Small intestine (tissue), 7 donors: ENCODE results near the gene GRIN1. TPM values are rescaled to one million over a fixed set of nuclear protein-coding genes. Genes with fewer than 3 reads are reported as not detected.

ENCODE experiments used
- DNase-seq, 2 donors: peaks; one replicate each; pipeline versions ENCODE4 v3.0.0 to v3.0.0-alpha.2; 2013
- FAIRE-seq: peaks from 2 replicates; lab custom pipeline; 2012; peaks lifted over from hg19 to GRCh38; lab: Jason Lieb, UNC
- H3K27ac ChIP-seq, 3 donors: one replicate each; pipeline ENCODE4 v1.5.1; 2013; ENCODE audit warnings: low read length in 2 of 3, mild to moderate bottlenecking in 2 of 3, control low read depth in 1 of 3, inconsistent platforms in 1 of 3, low read depth in 1 of 3, moderate library complexity in 1 of 3
- H3K27me3 ChIP-seq, 3 donors: one replicate each; pipeline ENCODE4 v1.6.1; 2013; ENCODE audit warnings: low read length in 3 of 3, inconsistent platforms in 1 of 3; ENCODE audit not compliant: control insufficient read depth in 3 of 3, insufficient read depth in 3 of 3
- H3K36me3 ChIP-seq, 3 donors: one replicate each; pipeline ENCODE4 v1.6.1; 2013; ENCODE audit warnings: low read length in 3 of 3, inconsistent platforms in 1 of 3, low read depth in 1 of 3, mild to moderate bottlenecking in 1 of 3, moderate library complexity in 1 of 3; ENCODE audit not compliant: control insufficient read depth in 3 of 3, insufficient read depth in 2 of 3
- H3K4me1 ChIP-seq, 3 donors: one replicate each; pipeline ENCODE4 v1.6.1; 2013; ENCODE audit warnings: low read length in 2 of 3, inconsistent platforms in 1 of 3, low read depth in 1 of 3, mild to moderate bottlenecking in 1 of 3, moderate library complexity in 1 of 3; ENCODE audit not compliant: control insufficient read depth in 3 of 3, insufficient read depth in 2 of 3
- H3K4me3 ChIP-seq, 3 donors: one replicate each; pipeline ENCODE4 v1.5.1; 2013; ENCODE audit warnings: low read length in 3 of 3, control low read depth in 1 of 3, inconsistent platforms in 1 of 3, low read depth in 1 of 3, mild to moderate bottlenecking in 1 of 3, moderate library complexity in 1 of 3
- H3K9me3 ChIP-seq, 2 donors: one replicate each; pipeline ENCODE4 v1.6.1; 2013; ENCODE audit warnings: low read depth in 1 of 2, low read length in 1 of 2; ENCODE audit not compliant: control insufficient read depth in 2 of 2, insufficient read depth in 1 of 2
- WGBS, 3 donors: extraction: QIAGEN DNeasy Blood & Tissue Kit; methylation state at CpG; one replicate each; pipeline ENCODE4 v1.1.7; 2013; 5-methylcytosine and 5-hydroxymethylcytosine counted together
- polyA plus RNA-seq, 4 donors: library from polyadenylated mRNA; stranded (reverse) in 3 of 4; unstranded in 1 of 4; fragments of 200-250 nt in 3 of 4; fragments of 120-200 nt in 1 of 4; gene quantifications; one replicate each; pipeline versions ENCODE4 v1.2.1 to v1.2.3, GENCODE V29; 2013
- donor health status: healthy with polysubstance abuse.
- donor health status: control.
- donor health status: control.
- donor health status: Bipolar disorder and iron deficiency.
- donor health status: healthy.

Gene GRIN1
- polyA plus RNA-seq, 4 donors = 0.79 to 0.92 TPM; not detected in 2

GRCh38 chr9:137191691-137192447 is 52.9 kb downstream of the GRIN1 start:
- Histone ChIP-seq H3K4me3 (no peak overlapping the region), H3K27me3 (no peaks in the 10 kb centered on the region), H3K9me3 (no peaks in the 10 kb centered on the region), H3K27ac (no peak overlapping the region), H3K36me3 (peaks cover 0 to 80% (median 0%) of the 10 kb centered on the region in 3 donors), H3K4me1 (peaks cover 3 to 48% (median 16%) of the 10 kb centered on the region in 3 donors)
- DNase-seq (no peak), FAIRE-seq (no peak)
- WGBS, 3 donors = 82 to 85% (median 82%) methylated on average over 19 to 22 of the region's 22 CpGs

GRCh38 chr9:137192448-137192780 is 53.5 kb downstream of the GRIN1 start:
- WGBS, 3 donors = 68 to 79% (median 75%) methylated on average over 10 of the region's 10 CpGs
- DNase-seq (no peak), FAIRE-seq (no peak)
- no peak overlapping the region for H3K27ac ChIP-seq
- peaks cover 0 to 78% (median 0%) of the 10 kb centered on the region in 3 donors for H3K36me3 ChIP-seq
- H3K27me3 ChIP-seq = no peaks in the 10 kb centered on the region
- H3K9me3 ChIP-seq = no peaks in the 10 kb centered on the region
- H3K4me3 ChIP-seq = no peak overlapping the region
- peaks cover 3 to 48% (median 10%) of the 10 kb centered on the region in 3 donors for H3K4me1 ChIP-seq

GRCh38 chr9:137192859-137193258 is 53.9 kb downstream of the GRIN1 start:
- peaks cover 0 to 78% (median 0%) of the 10 kb centered on the region in 3 donors for H3K36me3 ChIP-seq
- WGBS, 3 donors = 83 to 86% (median 85%) methylated on average over 2 of the region's 2 CpGs
- no peak overlapping the region for H3K27ac ChIP-seq
- H3K4me1 ChIP-seq = peaks cover 3 to 48% (median 7%) of the 10 kb centered on the region in 3 donors
- H3K4me3 ChIP-seq = no peak overlapping the region
- DNase-seq (no peak), FAIRE-seq (no peak)
- no peaks in the 10 kb centered on the region for H3K27me3 ChIP-seq
- H3K9me3 ChIP-seq = no peaks in the 10 kb centered on the region

- no peak overlapping the region for H3K4me3 ChIP-seq
- FAIRE-seq = no peak
- 58 to 82% (median 78%) methylated on average over 9 to 14 of the region's 14 CpGs for WGBS, 3 donors
Observed at GRCh38 chr9:137193771-137194170, 54.8 kb downstream of the GRIN1 start.

GRCh38 chr9:137194388-137194787 is 55.4 kb downstream of the GRIN1 start:
- WGBS, 3 donors = 18 to 61% (median 49%) methylated on average over 13 to 16 of the region's 16 CpGs
- Histone ChIP-seq H3K36me3 (peaks cover 0 to 88% (median 0%) of the 10 kb centered on the region in 3 donors), H3K9me3 (no peaks in the 10 kb centered on the region), H3K27ac (peak overlapping the region in 1 of 3 donors; percentile 91), H3K27me3 (no peaks in the 10 kb centered on the region), H3K4me3 (peak overlapping the region in 1 of 3 donors; percentile 35), H3K4me1 (peaks cover 3 to 59% (median 7%) of the 10 kb centered on the region in 3 donors)
- no peak for DNase-seq
- no peak for FAIRE-seq

More at GRCh38 chr9:137193771-137194170, 54.8 kb downstream of the GRIN1 start:
- Histone ChIP-seq H3K27ac (no peak overlapping the region), H3K4me1 (peaks cover 3 to 56% (median 7%) of the 10 kb centered on the region in 3 donors), H3K9me3 (no peaks in the 10 kb centered on the region), H3K36me3 (peaks cover 0 to 84% (median 0%) of the 10 kb centered on the region in 3 donors), H3K27me3 (no peaks in the 10 kb centered on the region)
- no peak for DNase-seq

GRCh38 chr9:137194909-137195308 is 56.0 kb downstream of the GRIN1 start:
- Histone ChIP-seq H3K27me3 (no peaks in the 10 kb centered on the region), H3K4me1 (peaks cover under 1 to 54% (median 2%) of the 10 kb centered on the region in 3 donors), H3K27ac (peak overlapping the region; percentile 74 to 99 (median 91)), H3K36me3 (peaks cover 0 to 82% (median 0%) of the 10 kb centered on the region in 3 donors), H3K9me3 (no peaks in the 10 kb centered on the region), H3K4me3 (peak overlapping the region in 1 of 3 donors; percentile 35)
- peak in 1 of 2 donors; percentile 87 for DNase-seq
- 10 to 64% (median 33%) methylated on average over 9 to 10 of the region's 10 CpGs for WGBS, 3 donors
- FAIRE-seq = no peak

- Histone ChIP-seq H3K36me3 (peaks cover 0 to 75% (median 0%) of the 10 kb centered on the region in 3 donors), H3K4me3 (peak overlapping the region in 2 of 3 donors; percentile 6 to 50), H3K4me1 (peaks cover 0 to 47% (median 0%) of the 10 kb centered on the region in 3 donors), H3K27ac (peak overlapping the region; percentile 74 to 99 (median 91)), H3K9me3 (no peaks in the 10 kb centered on the region), H3K27me3 (no peaks in the 10 kb centered on the region)
- DNase-seq = peak; percentile 76 to 95
- FAIRE-seq = no peak
- 16 to 63% (median 38%) methylated on average over 20 to 21 of the region's 21 CpGs for WGBS, 3 donors
Observed at GRCh38 chr9:137195525-137196220, 56.7 kb downstream of the GRIN1 start.
